DOHH2 (cell line): Measurements from ENCODE around the gene SORL1-AS1.

Experiments used
- CTCF ChIP-seq: fragments of 200-600 bp; sonication (generic); IDR thresholded peaks from one replicate; pipeline ENCODE4 v1.5.1; 2014; ENCODE audit warnings: antibody characterized with exemption, mild to moderate bottlenecking, low read depth, low read length; ENCODE audit not compliant: poor library complexity, severe bottlenecking
- EZH2phosphoT487 ChIP-seq: fragments of 200-600 bp; sonication (generic); IDR thresholded peaks from 2 replicates; pipeline ENCODE4 v1.6.1; 2017; ENCODE audit warnings: borderline replicate concordance, mild to moderate bottlenecking, antibody characterized with exemption, low read length, moderate library complexity, mixed read lengths

GRCh38 chr11:121451178-121451985, 1.4 kb downstream of the SORL1-AS1 start:
- TF ChIP-seq CTCF (no peak), EZH2phosphoT487 (no peak)
